Kidney (tissue), 14 donors: Measurements from ENCODE around the gene FGGY. TPM values are rescaled to one million over a fixed set of nuclear protein-coding genes. Genes with fewer than 3 reads are reported as not detected.

Experiments used
- DNase-seq, 5 donors: peaks; one replicate each; pipeline ENCODE4 v3.0.0-alpha.2; 2013 to 2020
- FAIRE-seq: peaks from 2 replicates; lab custom pipeline; 2012; peaks lifted over from hg19 to GRCh38; lab: Jason Lieb, UNC
- H3K27ac ChIP-seq, 2 donors: one replicate each; pipeline ENCODE4 v1.7.0; 2013; ENCODE audit warnings: low read depth in 2 of 2, low read length in 2 of 2, inconsistent platforms in 1 of 2
- H3K27me3 ChIP-seq: one replicate; pipeline ENCODE4 v1.7.1; 2013; ENCODE audit warnings: low read length, inconsistent platforms; ENCODE audit not compliant: control insufficient read depth, insufficient read depth
- H3K36me3 ChIP-seq, 3 donors: one replicate each; pipeline versions ENCODE4 v1.7.0 to v1.7.1; 2013; ENCODE audit warnings: low read length in 3 of 3, control low read depth in 1 of 3, inconsistent platforms in 1 of 3; ENCODE audit not compliant: insufficient read depth in 3 of 3, control insufficient read depth in 2 of 3
- H3K4me1 ChIP-seq, 3 donors: one replicate each; pipeline versions ENCODE4 v1.7.0 to v1.7.1; 2013; ENCODE audit warnings: low read length in 3 of 3, inconsistent platforms in 1 of 3, low read depth in 1 of 3; ENCODE audit not compliant: control insufficient read depth in 2 of 3, insufficient read depth in 2 of 3
- H3K4me3 ChIP-seq, 3 donors: one replicate each; pipeline versions ENCODE4 v1.7.0 to v1.8.1; 2013; ENCODE audit warnings: low read length in 3 of 3, control low read depth in 1 of 3, inconsistent platforms in 1 of 3
- H3K9ac ChIP-seq, 3 donors: one replicate each; pipeline versions ENCODE4 v1.7.0 to v1.7.1; 2013; ENCODE audit warnings: low read length in 3 of 3, control low read depth in 1 of 3, inconsistent platforms in 1 of 3
- H3K9me3 ChIP-seq, 3 donors: one replicate each; pipeline versions ENCODE4 v1.7.0 to v1.7.1; 2013; ENCODE audit warnings: low read length in 3 of 3, control low read depth in 1 of 3, inconsistent platforms in 1 of 3; ENCODE audit not compliant: control insufficient read depth in 2 of 3, insufficient read depth in 1 of 3
- CTCF ChIP-seq: IDR thresholded peaks from 3 replicates; pipeline ENCODE4 v1.5.1; 2012; ENCODE audit warnings: mild to moderate bottlenecking, moderate library complexity, borderline replicate concordance; ENCODE audit not compliant: insufficient read depth; ENCODE audit errors: extremely low read depth
- intact Hi-C: fragments of 100-400 bp; cut with DNase I; formaldehyde crosslinking; loops from one replicate; pipeline ENCODE4 v1.11.1; 2022
- polyA plus RNA-seq: library from polyadenylated mRNA; stranded (reverse); fragments of 350-450 nt; fragmentation: Illumina TruSeq; extraction: RNeasy Lipid Tissue Mini Kit (QIAGEN cat#74804); gene quantifications from one replicate; pipeline ENCODE4 v1.2.3, GENCODE V29; 2014; ENCODE audit warnings: low read depth, low replicate concordance; ENCODE audit not compliant: insufficient read depth
- total RNA-seq: library from RNA; stranded (reverse); fragmentation: NEBNext Ultra II Directional; extraction: Animal tissue kit (Norgen Biotek cat#: 25700); gene quantifications from one replicate; pipeline ENCODE4 v1.2.1, GENCODE V29; 2021
- donor health status: control.
- donor health status: control.
- donor health status: control.
- donor health status: control.
- donor health status: control.
- donor health status: DM: yes; HTN: yes; CAD: no.
- donor health status: Normal renal cell carcinoma (clear cell type).

FGGY gene
- total and polyA plus RNA-seq, 2 donors from 2014 or later: 11.2 to 31.0 TPM

GRCh38 chr1:59510249-59510648, 213.4 kb downstream of the FGGY start:
- no peak overlapping the region for H3K4me3 ChIP-seq
- intact Hi-C loops: no loop called here
- no peak overlapping the region for H3K27ac ChIP-seq
- H3K36me3 ChIP-seq: peaks cover 0 to 13% (median 0%) of the 10 kb centered on the region in 3 donors
- H3K27me3 ChIP-seq: no peaks in the 10 kb centered on the region
- peaks cover 0 to 5% (median 0%) of the 10 kb centered on the region in 3 donors for H3K4me1 ChIP-seq
- no peak for TF ChIP-seq CTCF
- H3K9me3 ChIP-seq: no peaks in the 10 kb centered on the region
- DNase-seq (no peak), FAIRE-seq (no peak)
- no peak overlapping the region for H3K9ac ChIP-seq

GRCh38 chr1:59511476-59512465, 214.9 kb downstream of the FGGY start:
- H3K4me3 ChIP-seq: no peak overlapping the region
- intact Hi-C loops: no loop called here
- no peak for FAIRE-seq
- no peaks in the 10 kb centered on the region for H3K27me3 ChIP-seq
- no peak overlapping the region for H3K9ac ChIP-seq
- H3K9me3 ChIP-seq: no peaks in the 10 kb centered on the region
- no peak overlapping the region for H3K27ac ChIP-seq
- TF ChIP-seq CTCF: no peak
- no peak for DNase-seq
- peaks cover 0 to 13% (median 0%) of the 10 kb centered on the region in 3 donors for H3K36me3 ChIP-seq
- H3K4me1 ChIP-seq: peaks cover 0 to 3% (median 0%) of the 10 kb centered on the region in 3 donors

GRCh38 chr1:59512702-59513101, 215.8 kb downstream of the FGGY start:
- FAIRE-seq (no peak), DNase-seq (no peak)

More at GRCh38 chr1:59512702-59513101, 215.8 kb downstream of the FGGY start:
- Histone ChIP-seq H3K36me3 (peaks cover 0 to 13% (median 0%) of the 10 kb centered on the region in 3 donors), H3K9me3 (no peaks in the 10 kb centered on the region), H3K4me1 (no peaks in the 10 kb centered on the region), H3K4me3 (no peak overlapping the region), H3K27ac (no peak overlapping the region), H3K27me3 (no peaks in the 10 kb centered on the region), H3K9ac (no peak overlapping the region)
- TF ChIP-seq CTCF: no peak
- intact Hi-C loops: no loop called here
